Kidney (tissue), 14 donors: ENCODE data around the gene INSRR. TPM values are rescaled to one million over a fixed set of nuclear protein-coding genes. Genes with fewer than 3 reads are reported as not detected.

ENCODE experiments used
- DNase-seq, 5 donors: peaks; one replicate each; pipeline ENCODE4 v3.0.0-alpha.2; 2013 to 2020
- FAIRE-seq: peaks from 2 replicates; lab custom pipeline; 2012; peaks lifted over from hg19 to GRCh38; lab: Jason Lieb, UNC
- H3K27ac ChIP-seq, 2 donors: one replicate each; pipeline ENCODE4 v1.7.0; 2013; ENCODE audit warnings: low read depth in 2 of 2, low read length in 2 of 2, inconsistent platforms in 1 of 2
- H3K27me3 ChIP-seq: one replicate; pipeline ENCODE4 v1.7.1; 2013; ENCODE audit warnings: low read length, inconsistent platforms; ENCODE audit not compliant: control insufficient read depth, insufficient read depth
- H3K36me3 ChIP-seq, 3 donors: one replicate each; pipeline versions ENCODE4 v1.7.0 to v1.7.1; 2013; ENCODE audit warnings: low read length in 3 of 3, control low read depth in 1 of 3, inconsistent platforms in 1 of 3; ENCODE audit not compliant: insufficient read depth in 3 of 3, control insufficient read depth in 2 of 3
- H3K4me1 ChIP-seq, 3 donors: one replicate each; pipeline versions ENCODE4 v1.7.0 to v1.7.1; 2013; ENCODE audit warnings: low read length in 3 of 3, inconsistent platforms in 1 of 3, low read depth in 1 of 3; ENCODE audit not compliant: control insufficient read depth in 2 of 3, insufficient read depth in 2 of 3
- H3K4me3 ChIP-seq, 3 donors: one replicate each; pipeline versions ENCODE4 v1.7.0 to v1.8.1; 2013; ENCODE audit warnings: low read length in 3 of 3, control low read depth in 1 of 3, inconsistent platforms in 1 of 3
- H3K9ac ChIP-seq, 3 donors: one replicate each; pipeline versions ENCODE4 v1.7.0 to v1.7.1; 2013; ENCODE audit warnings: low read length in 3 of 3, control low read depth in 1 of 3, inconsistent platforms in 1 of 3
- H3K9me3 ChIP-seq, 3 donors: one replicate each; pipeline versions ENCODE4 v1.7.0 to v1.7.1; 2013; ENCODE audit warnings: low read length in 3 of 3, control low read depth in 1 of 3, inconsistent platforms in 1 of 3; ENCODE audit not compliant: control insufficient read depth in 2 of 3, insufficient read depth in 1 of 3
- CTCF ChIP-seq: IDR thresholded peaks from 3 replicates; pipeline ENCODE4 v1.5.1; 2012; ENCODE audit warnings: mild to moderate bottlenecking, moderate library complexity, borderline replicate concordance; ENCODE audit not compliant: insufficient read depth; ENCODE audit errors: extremely low read depth
- intact Hi-C: fragments of 100-400 bp; cut with DNase I; formaldehyde crosslinking; loops from one replicate; pipeline ENCODE4 v1.11.1; 2022
- polyA plus RNA-seq: library from polyadenylated mRNA; stranded (reverse); fragments of 350-450 nt; fragmentation: Illumina TruSeq; extraction: RNeasy Lipid Tissue Mini Kit (QIAGEN cat#74804); gene quantifications from one replicate; pipeline ENCODE4 v1.2.3, GENCODE V29; 2014; ENCODE audit warnings: low read depth, low replicate concordance; ENCODE audit not compliant: insufficient read depth
- total RNA-seq: library from RNA; stranded (reverse); fragmentation: NEBNext Ultra II Directional; extraction: Animal tissue kit (Norgen Biotek cat#: 25700); gene quantifications from one replicate; pipeline ENCODE4 v1.2.1, GENCODE V29; 2021
- donor health status: control.
- donor health status: control.
- donor health status: control.
- donor health status: control.
- donor health status: control.
- donor health status: DM: yes; HTN: yes; CAD: no.
- donor health status: Normal renal cell carcinoma (clear cell type).

Gene INSRR
- total and polyA plus RNA-seq, 2 donors from 2014 or later = 0.35 to 2.4 TPM

GRCh38 chr1:156895927-156896326 lies 37.0 kb upstream of the INSRR start:
- peak overlapping the region in 1 of 2 donors; percentile 95 for H3K27ac ChIP-seq
- no peaks in the 10 kb centered on the region for H3K9me3 ChIP-seq
- TF ChIP-seq CTCF = no peak
- peak in 1 of 5 donors; percentile 22 for DNase-seq
- no peaks in the 10 kb centered on the region for H3K27me3 ChIP-seq
- H3K4me1 ChIP-seq = peaks cover 0 to 18% (median 4%) of the 10 kb centered on the region in 3 donors
- no peak for FAIRE-seq
- H3K4me3 ChIP-seq = no peak overlapping the region
- intact Hi-C loops = no loop called here
- H3K36me3 ChIP-seq = no peaks in the 10 kb centered on the region
- no peak overlapping the region for H3K9ac ChIP-seq

- no peak for TF ChIP-seq CTCF
- Histone ChIP-seq H3K4me3 (peak overlapping the region in 1 of 3 donors; percentile 67), H3K9ac (peak overlapping the region in 2 of 3 donors; percentile 29 to 61), H3K27ac (peak overlapping the region; percentile 82 to 95), H3K27me3 (no peaks in the 10 kb centered on the region), H3K4me1 (peaks cover 0 to 18% (median 4%) of the 10 kb centered on the region in 3 donors), H3K9me3 (no peaks in the 10 kb centered on the region), H3K36me3 (no peaks in the 10 kb centered on the region)
- FAIRE-seq (no peak), DNase-seq (no peak)
- intact Hi-C loops = no loop called here
Measured at GRCh38 chr1:156895455-156895812, 36.5 kb upstream of the INSRR start.

- peaks cover 0 to 16% (median 4%) of the 10 kb centered on the region in 3 donors for H3K4me1 ChIP-seq
- H3K4me3 ChIP-seq = peak overlapping the region in 1 of 3 donors; percentile 67
- FAIRE-seq (no peak), DNase-seq (peak in 2 of 5 donors; percentile 57 to 88)
- no peak for TF ChIP-seq CTCF
- no peaks in the 10 kb centered on the region for H3K36me3 ChIP-seq
- H3K27ac ChIP-seq = peak overlapping the region; percentile 82 to 95
- no peaks in the 10 kb centered on the region for H3K27me3 ChIP-seq
- intact Hi-C loops = no loop called here
- peak overlapping the region in 2 of 3 donors; percentile 54 to 67 for H3K9ac ChIP-seq
- no peaks in the 10 kb centered on the region for H3K9me3 ChIP-seq
Measured at GRCh38 chr1:156894711-156895454, 36.0 kb upstream of the INSRR start.
